Mesendoderm (in vitro differentiated cells): ENCODE results near the gene SLC16A2.

Source experiments
- DNase-seq: peaks from one replicate; pipeline ENCODE4 v3.0.0; 2013
- H2AK5ac ChIP-seq: 2 replicates; pipeline ENCODE4 v1.6.1; 2013; ENCODE audit warnings: low read length, inconsistent platforms
- H2BK120ac ChIP-seq: 2 replicates; pipeline ENCODE4 v1.6.1; 2013; ENCODE audit warnings: low read depth, mild to moderate bottlenecking, low read length, moderate library complexity, mixed read lengths
- H2BK15ac ChIP-seq: replicated peaks from 2 replicates; pipeline ENCODE4 v1.6.1; 2013; ENCODE audit warnings: low read depth, mild to moderate bottlenecking, moderate library complexity
- H2BK5ac ChIP-seq: 2 replicates; pipeline ENCODE4 v1.6.1; 2013; ENCODE audit warnings: low read length, inconsistent platforms
- H3K18ac ChIP-seq: 2 replicates; pipeline ENCODE4 v1.6.1; 2013; ENCODE audit warnings: mild to moderate bottlenecking, low read length, mixed read lengths
- H3K23ac ChIP-seq: one replicate; pipeline ENCODE4 v1.6.1; 2013; ENCODE audit warnings: low read length
- H3K27ac ChIP-seq: 2 replicates; pipeline ENCODE4 v1.5.1; 2013; ENCODE audit warnings: low read depth, mild to moderate bottlenecking, inconsistent platforms, low read length, moderate library complexity
- H3K27me3 ChIP-seq: 2 replicates; pipeline ENCODE4 v1.6.1; 2013; ENCODE audit warnings: low read length, control low read depth, mild to moderate bottlenecking, inconsistent platforms; ENCODE audit not compliant: insufficient read depth, poor library complexity
- H3K36me3 ChIP-seq: 2 replicates; pipeline ENCODE4 v1.6.1; 2013; ENCODE audit warnings: low read length, inconsistent platforms; ENCODE audit not compliant: control insufficient read depth, insufficient read depth
- H3K4ac ChIP-seq: one replicate; pipeline ENCODE4 v1.6.1; 2013; ENCODE audit warnings: low read depth, mild to moderate bottlenecking, low read length, moderate library complexity
- H3K4me1 ChIP-seq: 2 replicates; pipeline ENCODE4 v1.6.1; 2013; ENCODE audit warnings: low read depth, low read length, inconsistent platforms; ENCODE audit not compliant: control insufficient read depth
- H3K4me2 ChIP-seq: 2 replicates; pipeline ENCODE4 v1.6.1; 2013; ENCODE audit warnings: low read length
- H3K4me3 ChIP-seq: 2 replicates; pipeline ENCODE4 v1.5.1; 2013; ENCODE audit warnings: mild to moderate bottlenecking, low read length
- H3K56ac ChIP-seq: one replicate; pipeline ENCODE4 v1.6.1; 2013; ENCODE audit warnings: low read length
- H3K79me1 ChIP-seq: 2 replicates; pipeline ENCODE4 v1.6.1; 2013; ENCODE audit warnings: low read length, inconsistent platforms
- H3K79me2 ChIP-seq: 2 replicates; pipeline ENCODE4 v1.6.1; 2013; ENCODE audit warnings: mild to moderate bottlenecking, low read length; ENCODE audit not compliant: control insufficient read depth, insufficient read depth
- H3K9ac ChIP-seq: 2 replicates; pipeline ENCODE4 v1.6.1; 2013; ENCODE audit warnings: low read length, inconsistent platforms
- H4K5ac ChIP-seq: one replicate; pipeline ENCODE4 v1.6.1; 2013; ENCODE audit warnings: low read length
- H4K8ac ChIP-seq: one replicate; pipeline ENCODE4 v1.6.1; 2013; ENCODE audit warnings: low read depth, mild to moderate bottlenecking, control low read depth, low read length, moderate library complexity
- WGBS: extraction: QIAGEN DNeasy Blood & Tissue Kit; methylation state at CpG from one replicate; pipeline ENCODE4 v1.1.7; 2013; ENCODE audit warnings: low lambda C conversion rate, missing lambda C conversion rate; ENCODE audit not compliant: insufficient coverage; ENCODE audit errors: extremely low coverage; 5-methylcytosine and 5-hydroxymethylcytosine counted together

SLC16A2 gene

GRCh38 chrX:74426615-74427014, 5.3 kb downstream of the SLC16A2 start:
- no peak for DNase-seq
- no peak overlapping the region for H3K4ac ChIP-seq
- no peak overlapping the region for H4K5ac ChIP-seq
- no peak overlapping the region for H3K27ac ChIP-seq
- no peak overlapping the region for H2AK5ac ChIP-seq
- no peaks in the 10 kb centered on the region for H3K36me3 ChIP-seq
- H3K27me3 ChIP-seq: no peaks in the 10 kb centered on the region
- no CpG with 5 or more reads among the region's 2 CpGs for WGBS
- H3K4me3 ChIP-seq: no peak overlapping the region
- H3K56ac ChIP-seq: no peak overlapping the region
- H3K79me2 ChIP-seq: no peaks in the 10 kb centered on the region
- H3K4me2 ChIP-seq: no peak overlapping the region
- H3K23ac ChIP-seq: no peak overlapping the region
- H3K79me1 ChIP-seq: no peaks in the 10 kb centered on the region
- H3K4me1 ChIP-seq: no peaks in the 10 kb centered on the region
- H4K8ac ChIP-seq: no peak overlapping the region
- H3K9ac ChIP-seq: no peak overlapping the region
- H2BK5ac ChIP-seq: no peak overlapping the region
- H2BK120ac ChIP-seq: no peak overlapping the region
- no peak overlapping the region for H3K18ac ChIP-seq
- no peak overlapping the region for H2BK15ac ChIP-seq

- no peak overlapping the region for H2AK5ac ChIP-seq
- no peak overlapping the region for H4K5ac ChIP-seq
- WGBS: no CpG with 5 or more reads among the region's 2 CpGs
- no peak overlapping the region for H3K56ac ChIP-seq
- no peak overlapping the region for H3K18ac ChIP-seq
- DNase-seq: no peak
- no peaks in the 10 kb centered on the region for H3K79me2 ChIP-seq
- no peak overlapping the region for H2BK120ac ChIP-seq
- no peaks in the 10 kb centered on the region for H3K79me1 ChIP-seq
- no peak overlapping the region for H3K23ac ChIP-seq
- H3K27me3 ChIP-seq: no peaks in the 10 kb centered on the region
- H2BK5ac ChIP-seq: no peak overlapping the region
- H3K36me3 ChIP-seq: no peaks in the 10 kb centered on the region
- H2BK15ac ChIP-seq: no peak overlapping the region
- no peak overlapping the region for H3K9ac ChIP-seq
- no peak overlapping the region for H3K4me2 ChIP-seq
- no peak overlapping the region for H3K4me3 ChIP-seq
- H3K27ac ChIP-seq: no peak overlapping the region
- H4K8ac ChIP-seq: no peak overlapping the region
- no peak overlapping the region for H3K4ac ChIP-seq
- H3K4me1 ChIP-seq: no peaks in the 10 kb centered on the region
These were observed 10.5 kb downstream of the SLC16A2 start for GRCh38 chrX:74431797-74432196.

GRCh38 chrX:74434336-74434735, 13.0 kb downstream of the SLC16A2 start:
- no peak overlapping the region for H3K4me3 ChIP-seq
- no peak overlapping the region for H4K8ac ChIP-seq
- H2BK120ac ChIP-seq: no peak overlapping the region
- H2AK5ac ChIP-seq: no peak overlapping the region
- H3K27ac ChIP-seq: no peak overlapping the region
- no peak overlapping the region for H4K5ac ChIP-seq
- no peak overlapping the region for H3K4ac ChIP-seq
- no CpG with 5 or more reads among the region's 1 CpG for WGBS
- no peak overlapping the region for H3K23ac ChIP-seq
- no peaks in the 10 kb centered on the region for H3K4me1 ChIP-seq
- no peak overlapping the region for H3K9ac ChIP-seq
- no peak overlapping the region for H3K56ac ChIP-seq
- DNase-seq: no peak
- no peak overlapping the region for H3K18ac ChIP-seq
- H2BK5ac ChIP-seq: no peak overlapping the region
- H2BK15ac ChIP-seq: no peak overlapping the region
- no peaks in the 10 kb centered on the region for H3K36me3 ChIP-seq
- H3K79me2 ChIP-seq: no peaks in the 10 kb centered on the region
- H3K4me2 ChIP-seq: no peak overlapping the region
- H3K79me1 ChIP-seq: no peaks in the 10 kb centered on the region
- no peaks in the 10 kb centered on the region for H3K27me3 ChIP-seq

- Histone ChIP-seq H3K18ac (no peak overlapping the region), H2BK5ac (no peak overlapping the region), H3K9ac (no peak overlapping the region), H3K79me2 (no peaks in the 10 kb centered on the region), H4K8ac (no peak overlapping the region), H3K23ac (no peak overlapping the region), H3K27me3 (no peaks in the 10 kb centered on the region), H3K4ac (no peak overlapping the region), H2AK5ac (no peak overlapping the region), H2BK120ac (no peak overlapping the region), H3K79me1 (no peaks in the 10 kb centered on the region), H3K4me2 (no peak overlapping the region), H4K5ac (no peak overlapping the region), H3K36me3 (no peaks in the 10 kb centered on the region), H3K4me3 (no peak overlapping the region), H3K27ac (no peak overlapping the region), H3K56ac (no peak overlapping the region), H3K4me1 (no peaks in the 10 kb centered on the region), H2BK15ac (no peak overlapping the region)
- DNase-seq: no peak
- WGBS: no CpG with 5 or more reads among the region's 2 CpGs
These were observed 16.2 kb downstream of the SLC16A2 start for GRCh38 chrX:74437530-74437929.

- H3K27me3 ChIP-seq: no peaks in the 10 kb centered on the region
- no peaks in the 10 kb centered on the region for H3K79me1 ChIP-seq
- H3K79me2 ChIP-seq: no peaks in the 10 kb centered on the region
- H3K56ac ChIP-seq: no peak overlapping the region
- H3K4ac ChIP-seq: no peak overlapping the region
- no peaks in the 10 kb centered on the region for H3K4me1 ChIP-seq
- no peak overlapping the region for H2BK5ac ChIP-seq
- H2AK5ac ChIP-seq: no peak overlapping the region
- no peak overlapping the region for H3K4me3 ChIP-seq
- H3K4me2 ChIP-seq: no peak overlapping the region
- H3K27ac ChIP-seq: no peak overlapping the region
- no peak overlapping the region for H3K18ac ChIP-seq
- no peak overlapping the region for H2BK120ac ChIP-seq
- DNase-seq: no peak
- no peak overlapping the region for H2BK15ac ChIP-seq
- H4K5ac ChIP-seq: no peak overlapping the region
- no peak overlapping the region for H4K8ac ChIP-seq
- WGBS: no CpG with 5 or more reads among the region's 3 CpGs
- no peaks in the 10 kb centered on the region for H3K36me3 ChIP-seq
- no peak overlapping the region for H3K9ac ChIP-seq
- H3K23ac ChIP-seq: no peak overlapping the region
These were observed 17.5 kb downstream of the SLC16A2 start for GRCh38 chrX:74438764-74439163.

- Histone ChIP-seq H3K4me2 (no peak overlapping the region), H3K4me3 (no peak overlapping the region), H3K18ac (no peak overlapping the region), H3K79me2 (no peaks in the 10 kb centered on the region), H4K8ac (no peak overlapping the region), H3K36me3 (no peaks in the 10 kb centered on the region), H3K9ac (no peak overlapping the region), H3K23ac (no peak overlapping the region), H2BK15ac (no peak overlapping the region), H2BK5ac (no peak overlapping the region), H3K27me3 (no peaks in the 10 kb centered on the region), H3K27ac (no peak overlapping the region), H3K56ac (no peak overlapping the region), H4K5ac (no peak overlapping the region), H3K4ac (no peak overlapping the region), H3K4me1 (no peaks in the 10 kb centered on the region), H3K79me1 (no peaks in the 10 kb centered on the region), H2BK120ac (no peak overlapping the region), H2AK5ac (no peak overlapping the region)
- no peak for DNase-seq
- WGBS: no CpG with 5 or more reads among the region's 6 CpGs
These were observed 23.8 kb downstream of the SLC16A2 start for GRCh38 chrX:74445099-74445498.
